Gastrocnemius medialis (tissue), 4 donors: ENCODE measurements around the gene STAT6.
A peak's percentile ranks its signal among the peaks of the same experiment; 100 is the strongest.

Experiments
- POLR2A ChIP-seq, 2 donors: fragments of 450-650 bp; IDR thresholded peaks; one replicate each; pipeline ENCODE4 v1.6.1; 2017; ENCODE audit warnings: antibody characterized with exemption in 2 of 2, mild to moderate bottlenecking in 2 of 2, moderate library complexity in 2 of 2
- TF ChIP-seq, protein P1 (sequence below), 5 experiments: fragments of 450-650 bp in 3 of 5; fragments of 200-600 bp in 2 of 5; sonication (generic) in 2 of 5; IDR thresholded peaks in 4 of 5; conservative IDR thresholded peaks in 1 of 5; 1 replicate in 4 of 5; 2 replicates in 1 of 5; pipeline ENCODE4 v1.5.1; 2016 to 2019; ENCODE audit warnings: antibody characterized with exemption in 5 of 5, mild to moderate bottlenecking in 3 of 5, moderate library complexity in 3 of 5

DNA sequence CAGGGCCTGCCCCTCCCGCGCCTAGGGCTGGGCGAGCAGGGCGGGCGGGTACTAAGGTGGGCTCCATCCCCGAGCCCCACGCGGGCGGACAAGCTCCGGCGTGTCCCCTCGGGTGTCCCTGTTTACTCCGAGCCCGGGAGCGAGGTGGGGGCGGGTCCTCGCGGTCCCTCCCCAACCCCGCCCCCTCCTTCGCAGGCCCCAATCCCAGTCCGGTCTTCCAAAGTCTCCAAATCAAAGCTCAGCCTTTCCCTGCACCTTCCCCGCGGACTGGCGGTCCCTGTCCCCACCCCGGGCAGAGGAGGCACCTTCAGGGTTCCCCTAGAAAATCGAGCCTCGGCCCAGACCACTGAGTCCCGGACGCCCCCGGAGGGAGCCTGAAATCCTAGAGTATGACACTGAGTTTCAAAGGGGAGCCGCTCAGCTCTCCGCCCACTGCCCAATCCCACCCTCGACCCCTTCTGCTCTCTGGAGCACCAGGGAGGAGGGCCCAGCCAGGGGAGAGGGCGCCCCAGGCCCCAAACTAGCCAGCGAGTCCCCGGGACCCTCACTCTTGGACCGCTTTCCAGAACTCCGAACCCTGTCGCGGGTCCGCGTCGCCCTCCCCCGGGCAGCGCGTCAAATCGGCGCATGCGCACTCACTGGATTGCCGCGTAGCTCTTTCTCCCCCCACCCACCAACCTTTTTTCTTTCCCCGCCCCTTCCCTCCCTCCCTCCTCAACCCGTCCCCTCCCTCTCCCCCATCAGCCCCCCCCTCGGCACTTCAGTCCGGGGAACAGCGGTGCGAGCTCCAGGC is 16.8 kb upstream of the STAT6 start, which contains the start of gene LRP1:
- TF ChIP-seq, protein P1, sequence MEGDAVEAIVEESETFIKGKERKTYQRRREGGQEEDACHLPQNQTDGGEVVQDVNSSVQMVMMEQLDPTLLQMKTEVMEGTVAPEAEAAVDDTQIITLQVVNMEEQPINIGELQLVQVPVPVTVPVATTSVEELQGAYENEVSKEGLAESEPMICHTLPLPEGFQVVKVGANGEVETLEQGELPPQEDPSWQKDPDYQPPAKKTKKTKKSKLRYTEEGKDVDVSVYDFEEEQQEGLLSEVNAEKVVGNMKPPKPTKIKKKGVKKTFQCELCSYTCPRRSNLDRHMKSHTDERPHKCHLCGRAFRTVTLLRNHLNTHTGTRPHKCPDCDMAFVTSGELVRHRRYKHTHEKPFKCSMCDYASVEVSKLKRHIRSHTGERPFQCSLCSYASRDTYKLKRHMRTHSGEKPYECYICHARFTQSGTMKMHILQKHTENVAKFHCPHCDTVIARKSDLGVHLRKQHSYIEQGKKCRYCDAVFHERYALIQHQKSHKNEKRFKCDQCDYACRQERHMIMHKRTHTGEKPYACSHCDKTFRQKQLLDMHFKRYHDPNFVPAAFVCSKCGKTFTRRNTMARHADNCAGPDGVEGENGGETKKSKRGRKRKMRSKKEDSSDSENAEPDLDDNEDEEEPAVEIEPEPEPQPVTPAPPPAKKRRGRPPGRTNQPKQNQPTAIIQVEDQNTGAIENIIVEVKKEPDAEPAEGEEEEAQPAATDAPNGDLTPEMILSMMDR (IDR thresholded peaks at IDR 0.05 in 4 of 5, conservative IDR thresholded peaks at IDR 0.05 in 1 of 5) = no peak
- peak; percentile 65 to 74 for TF ChIP-seq POLR2A (IDR thresholded peaks at IDR 0.05)
